Cardiac fibroblast (primary cell): ENCODE results near the gene ATP13A1.
A peak's percentile ranks its signal among the peaks of the same experiment; 100 is the strongest.
"Not testable (repeated sequence)": the region's sequence is repeated elsewhere in the genome, so short reads cannot be mapped to it uniquely, and the experiment has no call there.

Experiments
- DNase-seq, 2 donors: peaks; one replicate each; pipeline versions ENCODE4 v3.0.0 to v3.0.0-alpha.2; 2010; ENCODE audit warnings: low read depth in 2 of 2
- H3K4me3 ChIP-seq, 2 donors: replicated peaks in 1 of 2; 1 replicate in 1 of 2; 2 replicates in 1 of 2; pipeline ENCODE4 v1.5.1; 2011; ENCODE audit warnings: low read depth in 2 of 2, low read length in 2 of 2, mild to moderate bottlenecking in 2 of 2, moderate library complexity in 1 of 2
- TF ChIP-seq, protein P1 (sequence below): IDR thresholded peaks from one replicate; pipeline ENCODE4 v1.5.1; 2011; ENCODE audit warnings: low read depth, mild to moderate bottlenecking, low read length, inconsistent platforms

Gene ATP13A1

DNA sequence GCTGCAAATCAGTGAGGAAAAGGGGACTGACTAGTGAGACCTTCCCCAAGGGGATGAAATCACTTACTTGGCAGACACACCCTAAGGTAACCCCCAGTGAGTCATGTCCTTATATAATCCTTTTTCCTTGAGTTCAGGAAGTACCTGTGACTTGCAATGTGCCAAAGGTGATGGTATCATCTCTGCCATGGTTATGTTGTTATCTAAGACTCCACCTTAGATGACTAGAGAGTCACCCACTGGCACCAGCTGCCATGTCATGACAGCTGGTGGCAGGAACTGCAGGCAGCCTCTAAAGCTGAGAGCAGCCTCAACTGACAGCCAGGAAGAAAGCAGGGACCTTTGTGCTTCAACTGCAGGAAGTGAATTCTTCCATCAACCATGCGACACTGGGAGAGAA is 57.5 kb downstream of the ATP13A1 start:
- no peak for DNase-seq
- TF ChIP-seq, protein P1, sequence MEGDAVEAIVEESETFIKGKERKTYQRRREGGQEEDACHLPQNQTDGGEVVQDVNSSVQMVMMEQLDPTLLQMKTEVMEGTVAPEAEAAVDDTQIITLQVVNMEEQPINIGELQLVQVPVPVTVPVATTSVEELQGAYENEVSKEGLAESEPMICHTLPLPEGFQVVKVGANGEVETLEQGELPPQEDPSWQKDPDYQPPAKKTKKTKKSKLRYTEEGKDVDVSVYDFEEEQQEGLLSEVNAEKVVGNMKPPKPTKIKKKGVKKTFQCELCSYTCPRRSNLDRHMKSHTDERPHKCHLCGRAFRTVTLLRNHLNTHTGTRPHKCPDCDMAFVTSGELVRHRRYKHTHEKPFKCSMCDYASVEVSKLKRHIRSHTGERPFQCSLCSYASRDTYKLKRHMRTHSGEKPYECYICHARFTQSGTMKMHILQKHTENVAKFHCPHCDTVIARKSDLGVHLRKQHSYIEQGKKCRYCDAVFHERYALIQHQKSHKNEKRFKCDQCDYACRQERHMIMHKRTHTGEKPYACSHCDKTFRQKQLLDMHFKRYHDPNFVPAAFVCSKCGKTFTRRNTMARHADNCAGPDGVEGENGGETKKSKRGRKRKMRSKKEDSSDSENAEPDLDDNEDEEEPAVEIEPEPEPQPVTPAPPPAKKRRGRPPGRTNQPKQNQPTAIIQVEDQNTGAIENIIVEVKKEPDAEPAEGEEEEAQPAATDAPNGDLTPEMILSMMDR, result no peak
- no peak overlapping the region for H3K4me3 ChIP-seq

DNA sequence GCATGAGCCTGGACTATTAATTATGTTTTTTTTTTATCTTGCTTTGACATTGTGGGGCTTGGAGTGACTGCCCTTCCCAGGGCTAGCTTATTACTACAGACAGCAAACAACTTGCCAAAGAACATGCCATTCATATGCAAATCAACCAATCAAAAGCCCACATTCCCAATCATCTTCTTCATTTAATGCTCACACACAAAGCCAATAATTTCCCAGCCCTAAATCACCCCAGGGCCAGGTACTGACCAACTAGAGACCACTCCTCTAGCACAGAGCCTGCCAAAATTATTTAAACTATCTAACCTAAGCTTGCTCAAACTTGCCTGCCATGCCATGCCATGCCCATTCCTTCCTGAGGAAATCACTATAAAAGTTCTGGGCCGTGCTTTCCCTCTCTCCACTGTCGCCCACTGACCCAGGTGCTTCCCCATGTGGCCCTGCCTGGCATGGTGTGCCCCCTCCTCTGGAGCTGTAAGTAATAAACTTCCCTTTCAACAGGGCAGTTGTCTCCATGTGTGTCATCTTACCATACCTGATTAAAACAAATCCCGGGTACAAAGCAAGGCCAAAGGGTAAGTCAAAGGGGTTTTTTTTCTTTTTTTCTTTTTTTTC is 60.7 kb downstream of the ATP13A1 start:
- TF ChIP-seq, protein P1, result no peak
- no peak for DNase-seq
- H3K4me3 ChIP-seq, result no peak overlapping the region

DNA sequence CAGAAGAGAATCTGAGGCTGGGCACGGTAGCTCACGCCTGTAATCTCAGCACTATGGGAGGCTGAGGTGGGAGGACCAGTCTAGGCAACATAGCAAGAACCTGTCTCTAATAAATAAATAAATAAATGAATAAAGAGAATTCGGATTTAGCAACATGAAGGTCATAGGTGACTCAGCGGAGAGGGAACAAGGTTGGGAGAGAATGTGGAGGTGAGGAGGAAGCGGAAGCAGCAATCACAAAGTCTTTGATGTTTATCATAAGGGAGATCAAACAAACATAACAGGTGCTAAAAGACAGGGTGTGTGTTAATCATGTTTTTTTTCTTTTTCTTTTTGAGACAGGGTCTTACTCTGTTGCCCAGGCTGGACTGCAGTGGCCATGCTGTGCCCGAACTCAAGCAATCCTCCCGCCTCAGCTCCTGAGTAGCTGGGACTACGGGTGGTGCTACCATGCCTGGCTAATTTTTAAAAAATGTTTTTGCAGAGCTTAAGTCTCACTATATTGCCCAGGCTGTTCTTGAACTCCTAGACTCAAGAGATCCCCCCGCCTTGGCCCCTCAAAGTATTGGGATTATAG is 61.3 kb downstream of the ATP13A1 start:
- no peak overlapping the region for H3K4me3 ChIP-seq
- DNase-seq, result no peak

DNA sequence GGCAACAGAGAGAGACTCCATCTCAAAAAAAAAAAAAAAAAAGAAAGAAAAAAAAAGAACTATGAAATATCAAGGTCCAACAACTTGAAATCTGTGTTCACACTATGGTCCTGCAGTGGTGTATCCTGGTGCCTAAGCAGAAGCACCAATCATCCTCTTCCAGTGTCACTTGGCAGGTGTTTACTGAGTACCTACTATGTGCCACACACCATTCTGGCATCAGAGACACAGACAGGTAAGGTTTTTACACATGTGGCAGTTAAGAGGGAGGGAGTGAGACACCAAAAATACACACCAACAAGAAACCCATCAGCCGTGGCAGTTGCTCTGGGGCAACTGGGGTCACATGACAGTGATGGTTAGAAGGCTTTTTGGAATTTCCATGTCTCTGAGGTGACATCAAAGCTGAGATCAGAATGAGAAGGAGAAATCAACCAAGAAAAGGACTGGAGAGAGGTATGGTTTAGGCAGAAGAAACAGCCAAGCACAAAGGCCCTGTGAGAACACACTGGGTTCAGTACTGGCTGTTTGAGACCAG is 62.6 kb downstream of the ATP13A1 start:
- H3K4me3 ChIP-seq, result no peak overlapping the region
- no peak for DNase-seq
- TF ChIP-seq, protein P1, result no peak

More for the DNA sequence above, 61.3 kb downstream of the ATP13A1 start:
- TF ChIP-seq, protein P1, result no peak

DNA sequence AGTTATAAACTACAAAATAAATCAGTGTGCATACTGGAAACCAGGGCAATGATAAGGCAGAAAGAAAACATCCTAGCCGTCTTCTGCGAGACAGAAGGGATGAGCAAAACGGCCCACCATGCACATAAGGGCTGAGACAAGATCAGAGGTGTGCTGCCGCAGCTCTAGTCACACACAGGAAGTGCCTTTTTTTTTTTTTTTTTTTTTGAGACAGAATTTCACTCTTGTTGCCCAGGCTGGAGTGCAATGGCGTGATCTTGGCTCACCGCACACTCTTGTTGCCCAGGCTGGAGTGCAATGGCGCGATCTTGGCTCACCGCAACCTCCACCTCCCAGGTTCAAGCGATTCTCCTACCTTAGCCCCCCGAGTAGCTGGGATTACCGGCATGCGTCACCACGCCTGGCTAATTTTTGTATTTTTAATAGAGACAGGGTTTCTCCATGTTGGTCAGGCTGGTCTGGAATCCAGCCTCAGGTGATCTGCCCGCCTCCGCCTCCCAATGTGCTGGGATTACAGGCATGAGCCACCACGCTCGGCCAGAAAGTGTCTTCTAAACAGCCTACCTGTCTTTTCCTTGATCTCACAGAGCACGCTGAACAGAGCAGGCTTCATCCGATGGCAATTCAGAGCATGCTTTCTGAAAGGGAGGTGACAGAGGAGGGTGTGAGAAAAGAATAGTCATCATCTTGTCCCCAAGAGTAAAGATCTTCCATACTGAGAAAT is 64.6 kb downstream of the ATP13A1 start:
- not testable (repeated sequence) for DNase-seq, H3K4me3 ChIP-seq

DNA sequence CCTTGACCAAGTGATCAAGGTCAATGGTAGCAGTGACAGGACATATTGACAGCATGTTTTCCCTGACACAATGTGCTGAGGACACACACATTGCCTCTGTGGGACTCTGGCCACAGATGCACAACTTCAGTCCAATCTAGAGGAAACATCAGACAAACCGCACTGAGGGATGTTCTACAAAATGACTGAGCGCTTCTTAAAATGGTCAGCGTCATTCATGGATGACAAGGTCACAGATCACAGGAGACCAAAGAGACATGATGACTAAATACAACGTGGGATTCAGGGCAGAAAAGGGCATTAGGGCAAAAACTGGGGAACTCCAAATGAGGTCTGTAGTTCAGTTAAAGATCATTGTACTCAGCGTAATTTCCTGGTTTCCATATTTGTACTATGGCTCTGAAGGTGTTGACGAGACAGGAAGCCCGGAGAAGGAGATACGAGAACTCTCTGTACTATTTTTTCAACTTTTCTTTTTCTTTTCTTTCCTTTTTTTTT is 65.6 kb downstream of the ATP13A1 start:
- DNase-seq, result peak; percentile 5 to 29
- no peak overlapping the region for H3K4me3 ChIP-seq
- TF ChIP-seq, protein P1, result no peak
